Tibial artery (tissue), 4 donors: ENCODE data around the gene TXNRD2.
A peak's percentile ranks its signal among the peaks of the same experiment; 100 is the strongest.

Experiments
- DNase-seq, 2 donors: peaks; one replicate each; pipeline ENCODE4 v3.0.0-alpha.2; 2019
- H3K27ac ChIP-seq, 2 donors: fragments of 200-600 bp; sonication (generic) in 1 of 2; 1 replicate in 1 of 2; 2 replicates in 1 of 2; pipeline ENCODE4 v1.5.1; 2018 to 2019; ENCODE audit warnings: mild to moderate bottlenecking in 1 of 2
- H3K27me3 ChIP-seq, 2 donors: fragments of 200-600 bp; sonication (generic) in 1 of 2; one replicate each; pipeline versions ENCODE4 v1.5.1 to v1.6.0; 2016 to 2019
- H3K36me3 ChIP-seq, 3 donors: fragments of 200-600 bp; sonication (generic) in 2 of 3; one replicate each; pipeline ENCODE4 v1.5.1; 2016 to 2019; ENCODE audit warnings: mild to moderate bottlenecking in 2 of 3
- H3K4me1 ChIP-seq, 4 donors: fragments of 200-600 bp; sonication (generic) in 2 of 4; 1 replicate in 3 of 4; 2 replicates in 1 of 4; pipeline ENCODE4 v1.5.1; 2016 to 2019
- H3K4me3 ChIP-seq, 2 donors: fragments of 200-600 bp; sonication (generic) in 1 of 2; 1 replicate in 1 of 2; 2 replicates in 1 of 2; pipeline ENCODE4 v1.5.1; 2018 to 2019; ENCODE audit warnings: mild to moderate bottlenecking in 2 of 2
- H3K9me3 ChIP-seq, 3 donors: fragments of 200-600 bp; sonication (generic) in 1 of 3; one replicate each; pipeline ENCODE4 v1.5.1; 2016 to 2019
- intact Hi-C: fragments of 100-400 bp; cut with DNase I; formaldehyde crosslinking; loops from one replicate; pipeline ENCODE4 v1.15.0; 2023; ENCODE audit warnings: low total_unique reads
- TF ChIP-seq, protein P1 (sequence below), 2 experiments: fragments of 200-600 bp in 1 of 2; fragments of 450-650 bp in 1 of 2; IDR thresholded peaks; one replicate each; pipeline ENCODE4 v1.5.1; 2017 to 2019; ENCODE audit warnings: antibody characterized with exemption in 2 of 2, mild to moderate bottlenecking in 1 of 2, moderate library complexity in 1 of 2

TXNRD2 gene

DNA sequence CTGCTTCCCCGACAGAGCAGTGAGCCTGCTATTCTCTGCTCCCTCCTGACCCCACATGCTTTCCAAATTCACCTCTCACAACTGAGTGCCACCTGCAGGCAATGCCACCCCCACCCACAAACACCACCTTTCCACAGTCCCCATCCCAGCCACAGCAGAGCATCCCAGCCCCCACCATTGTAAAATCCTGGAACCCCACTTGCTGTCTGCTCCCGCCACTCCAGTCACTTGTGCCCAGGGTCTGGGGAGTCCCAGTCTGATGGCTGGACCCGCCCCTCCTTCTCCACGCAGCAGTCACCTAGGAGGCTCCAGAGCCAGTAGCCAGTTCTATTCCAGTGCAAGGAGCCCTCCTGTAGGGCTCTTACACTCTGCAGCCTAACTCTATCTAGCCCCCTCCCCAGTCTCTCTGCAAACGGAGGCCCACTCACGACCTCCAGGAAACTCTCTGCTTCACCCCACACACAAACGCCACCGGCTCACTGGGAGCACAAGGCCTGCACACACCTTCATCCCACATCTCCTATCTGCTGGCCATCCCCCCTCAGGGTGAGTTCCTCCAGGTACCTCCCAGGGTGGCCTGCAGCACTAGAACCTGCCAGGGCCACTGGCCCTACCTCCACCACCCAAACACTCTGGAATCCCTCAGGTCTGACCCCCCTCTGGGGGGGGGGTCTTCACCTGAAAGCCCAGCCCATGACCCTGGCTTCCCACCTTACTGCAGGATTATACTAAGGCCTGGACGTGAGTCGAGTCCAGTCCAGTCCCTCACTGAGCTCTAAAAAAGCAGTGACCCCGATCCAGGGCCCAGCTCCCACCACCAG lies 88.3 kb downstream of the TXNRD2 start:
- H3K4me3 ChIP-seq: peak overlapping the region; percentile 68 to 94
- no peaks in the 10 kb centered on the region for H3K27me3 ChIP-seq
- no peaks in the 10 kb centered on the region for H3K9me3 ChIP-seq
- H3K27ac ChIP-seq: peak overlapping the region; percentile 86 to 94
- TF ChIP-seq, protein P1, sequence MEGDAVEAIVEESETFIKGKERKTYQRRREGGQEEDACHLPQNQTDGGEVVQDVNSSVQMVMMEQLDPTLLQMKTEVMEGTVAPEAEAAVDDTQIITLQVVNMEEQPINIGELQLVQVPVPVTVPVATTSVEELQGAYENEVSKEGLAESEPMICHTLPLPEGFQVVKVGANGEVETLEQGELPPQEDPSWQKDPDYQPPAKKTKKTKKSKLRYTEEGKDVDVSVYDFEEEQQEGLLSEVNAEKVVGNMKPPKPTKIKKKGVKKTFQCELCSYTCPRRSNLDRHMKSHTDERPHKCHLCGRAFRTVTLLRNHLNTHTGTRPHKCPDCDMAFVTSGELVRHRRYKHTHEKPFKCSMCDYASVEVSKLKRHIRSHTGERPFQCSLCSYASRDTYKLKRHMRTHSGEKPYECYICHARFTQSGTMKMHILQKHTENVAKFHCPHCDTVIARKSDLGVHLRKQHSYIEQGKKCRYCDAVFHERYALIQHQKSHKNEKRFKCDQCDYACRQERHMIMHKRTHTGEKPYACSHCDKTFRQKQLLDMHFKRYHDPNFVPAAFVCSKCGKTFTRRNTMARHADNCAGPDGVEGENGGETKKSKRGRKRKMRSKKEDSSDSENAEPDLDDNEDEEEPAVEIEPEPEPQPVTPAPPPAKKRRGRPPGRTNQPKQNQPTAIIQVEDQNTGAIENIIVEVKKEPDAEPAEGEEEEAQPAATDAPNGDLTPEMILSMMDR (IDR thresholded peaks at IDR 0.05): no peak
- intact Hi-C loops: loop anchor here (10.0 kb wide), 1 partner anchor 128 kb away; the partner anchor contains the start of gene GP1BB
- H3K4me1 ChIP-seq: peaks cover 0 to 64% (median 30%) of the 10 kb centered on the region in 4 donors
- H3K36me3 ChIP-seq: peaks cover 10 to 30% (median 26%) of the 10 kb centered on the region in 3 donors
- no peak for DNase-seq

DNA sequence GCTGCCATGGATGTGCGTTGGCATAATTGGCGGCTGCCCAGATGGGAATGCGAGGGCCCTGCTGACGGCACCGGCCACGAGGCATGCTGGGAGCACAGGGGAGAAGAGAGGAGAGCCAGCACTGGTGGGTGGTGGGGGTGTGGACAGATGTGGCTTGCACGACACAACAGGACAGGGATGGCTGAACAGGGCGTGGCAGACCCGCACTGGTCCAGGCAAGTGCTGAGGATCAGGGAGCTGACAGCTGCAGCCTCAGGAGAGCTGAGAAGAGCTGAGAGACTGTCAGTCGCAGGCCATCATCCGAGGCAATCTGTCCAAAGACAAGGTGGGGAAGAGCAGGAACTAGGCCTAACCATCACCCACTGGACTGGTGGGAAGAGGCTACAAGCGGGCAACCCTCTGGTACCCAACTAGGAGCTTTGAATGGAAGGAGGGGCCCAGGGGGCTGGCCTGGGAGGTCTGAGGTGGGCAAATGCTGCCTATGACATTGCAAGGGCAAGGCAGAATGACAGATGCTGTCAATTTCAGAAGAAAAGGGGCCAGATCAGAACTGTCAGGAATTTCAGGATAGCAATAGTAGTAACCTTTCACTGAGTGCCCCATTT lies 89.3 kb downstream of the TXNRD2 start:
- H3K27me3 ChIP-seq: no peaks in the 10 kb centered on the region
- intact Hi-C loops: loop anchor here (10.0 kb wide), 1 partner anchor 127 kb away; the partner anchor contains the start of gene GP1BB
- no peaks in the 10 kb centered on the region for H3K9me3 ChIP-seq
- no peak overlapping the region for H3K4me3 ChIP-seq
- H3K27ac ChIP-seq: no peak overlapping the region
- peaks cover 10 to 30% (median 26%) of the 10 kb centered on the region in 3 donors for H3K36me3 ChIP-seq
- DNase-seq: peak in 1 of 2 donors; percentile 19
- TF ChIP-seq, protein P1 (IDR thresholded peaks at IDR 0.05): no peak
- peaks cover 0 to 68% (median 30%) of the 10 kb centered on the region in 4 donors for H3K4me1 ChIP-seq

DNA sequence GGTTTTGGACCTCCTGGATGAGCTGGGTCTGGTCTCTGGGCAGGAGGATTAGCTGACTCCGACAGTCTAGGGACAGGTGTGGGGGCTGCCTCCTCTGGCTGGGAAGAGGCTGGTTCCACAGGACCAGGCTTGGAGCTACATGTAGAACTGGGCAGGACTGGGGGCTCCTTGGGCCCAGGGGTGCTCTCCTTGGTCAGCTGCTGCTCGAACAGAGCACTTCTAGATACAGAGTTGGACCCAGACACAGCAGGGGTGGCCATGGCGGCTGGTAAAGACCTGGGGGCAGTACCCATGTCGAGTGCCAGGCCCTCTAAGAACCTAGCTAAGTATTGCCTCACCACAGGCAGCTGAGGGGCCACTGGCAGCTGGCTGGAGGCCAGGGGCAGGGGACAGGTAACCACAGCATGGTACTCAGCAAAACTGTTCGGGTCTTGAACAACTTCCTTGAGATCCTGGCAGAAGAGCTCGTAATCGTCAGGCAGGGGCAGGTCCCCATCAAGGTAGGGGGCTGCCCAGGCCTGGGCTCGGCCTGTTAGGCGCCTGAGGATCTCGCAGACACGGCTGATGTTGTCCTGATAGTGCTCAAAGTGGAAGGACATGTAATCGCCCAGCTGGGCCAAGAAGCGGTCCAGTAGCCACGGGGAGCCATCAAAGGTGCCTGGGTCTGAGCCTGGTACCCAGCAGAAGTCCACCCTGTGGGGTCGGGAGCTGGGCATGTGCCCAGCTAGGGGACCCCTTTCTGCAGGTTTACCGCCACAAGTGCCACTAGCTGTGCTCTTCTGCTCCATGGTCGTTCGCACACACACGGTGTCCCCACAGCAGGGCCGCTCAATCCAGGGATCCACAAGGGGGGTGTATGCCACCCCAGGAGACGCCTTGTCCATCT lies 90.1 kb downstream of the TXNRD2 start:
- Histone ChIP-seq H3K27ac (no peak overlapping the region), H3K36me3 (peaks cover 10 to 35% (median 32%) of the 10 kb centered on the region in 3 donors), H3K9me3 (no peaks in the 10 kb centered on the region), H3K4me3 (no peak overlapping the region), H3K4me1 (peaks cover 0 to 68% (median 30%) of the 10 kb centered on the region in 4 donors), H3K27me3 (no peaks in the 10 kb centered on the region)
- no peak for DNase-seq
- intact Hi-C loops: loop anchor here (10.0 kb wide), 1 partner anchor 127 kb away; the partner anchor contains the start of gene GP1BB
- TF ChIP-seq, protein P1 (IDR thresholded peaks at IDR 0.05): no peak

DNA sequence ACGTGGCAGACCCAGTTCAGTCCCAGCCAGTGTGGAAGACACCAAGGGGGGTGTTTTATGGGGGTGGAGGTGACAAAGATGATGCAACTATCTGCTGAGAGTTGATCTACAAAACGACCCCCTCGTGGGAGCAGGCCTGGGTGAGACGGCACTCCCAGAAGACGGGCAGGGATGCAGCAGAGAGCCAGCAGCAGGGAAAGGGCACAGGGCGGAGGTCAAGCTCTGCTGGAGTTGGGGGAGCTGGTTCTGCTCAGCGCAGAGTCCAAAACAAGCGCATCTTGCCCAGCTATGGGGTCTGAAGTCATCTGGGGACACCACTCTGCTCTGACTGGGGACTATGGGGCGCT lies 90.9 kb downstream of the TXNRD2 start:
- H3K9me3 ChIP-seq: no peaks in the 10 kb centered on the region
- no peak for DNase-seq
- H3K4me1 ChIP-seq: peaks cover 0 to 62% (median 24%) of the 10 kb centered on the region in 4 donors
- H3K27ac ChIP-seq: no peak overlapping the region
- H3K36me3 ChIP-seq: peaks cover 10 to 35% (median 32%) of the 10 kb centered on the region in 3 donors
- TF ChIP-seq, protein P1 (IDR thresholded peaks at IDR 0.05): no peak
- intact Hi-C loops: loop anchor here (10.0 kb wide), 1 partner anchor 126 kb away; the partner anchor contains the start of gene GP1BB
- H3K27me3 ChIP-seq: no peaks in the 10 kb centered on the region
- no peak overlapping the region for H3K4me3 ChIP-seq
